GM19240 (cell line): Measurements from ENCODE around the gene CEP135.
"Not testable (repeated sequence)": the region's sequence is repeated elsewhere in the genome, so short reads cannot be mapped to it uniquely, and the experiment has no call there.

Source experiments
- DNase-seq: peaks from one replicate; pipeline ENCODE4 v3.0.0; 2011; ENCODE audit warnings: low spot score; ENCODE audit not compliant: insufficient read length

CEP135 gene

GRCh38 chr4:55948726-55949481 lies at the start of gene CEP135:
Gene CEP135 (plus strand): TSS chr4:55948945. CDS start chr4:55952131, 3,186 bp downstream.
- DNase-seq: peak; percentile 63

GRCh38 chr4:55902677-55903076 lies 46.1 kb upstream of the CEP135 start:
- no peak for DNase-seq

GRCh38 chr4:55903577-55903976 lies 45.2 kb upstream of the CEP135 start:
- DNase-seq: no peak

- no peak for DNase-seq
These were observed 44.2 kb upstream of the CEP135 start for GRCh38 chr4:55904576-55904975.

GRCh38 chr4:55906323-55906722 lies 42.4 kb upstream of the CEP135 start:
- no peak for DNase-seq

- DNase-seq: no peak
These were observed 41.8 kb upstream of the CEP135 start for GRCh38 chr4:55906989-55907388.

GRCh38 chr4:55907469-55907868 lies 41.3 kb upstream of the CEP135 start:
- DNase-seq: no peak

- DNase-seq: no peak
These were observed 38.6 kb upstream of the CEP135 start for GRCh38 chr4:55910140-55910539.

- DNase-seq: no peak
These were observed 36.5 kb upstream of the CEP135 start for GRCh38 chr4:55912249-55912648.

- DNase-seq: no peak
These were observed 28.2 kb upstream of the CEP135 start for GRCh38 chr4:55920571-55920970.

- no peak for DNase-seq
These were observed 27.7 kb upstream of the CEP135 start for GRCh38 chr4:55921093-55921492.

- DNase-seq: no peak
These were observed 23.5 kb upstream of the CEP135 start for GRCh38 chr4:55925241-55925640.

- no peak for DNase-seq
These were observed 22.1 kb upstream of the CEP135 start for GRCh38 chr4:55926610-55927009.

GRCh38 chr4:55927803-55928437 lies 20.8 kb upstream of the CEP135 start:
- DNase-seq: no peak

GRCh38 chr4:55928846-55929245 lies 19.9 kb upstream of the CEP135 start:
- no peak for DNase-seq

GRCh38 chr4:55931043-55931442 lies 17.7 kb upstream of the CEP135 start:
- no peak for DNase-seq

- no peak for DNase-seq
These were observed 16.9 kb upstream of the CEP135 start for GRCh38 chr4:55931833-55932232.

GRCh38 chr4:55932511-55932910 lies 16.2 kb upstream of the CEP135 start:
- DNase-seq: no peak

GRCh38 chr4:55933611-55934010 lies 15.1 kb upstream of the CEP135 start:
- DNase-seq: no peak

GRCh38 chr4:55935907-55936306 lies 12.8 kb upstream of the CEP135 start:
- DNase-seq: not testable (repeated sequence)

GRCh38 chr4:55938481-55938880 lies 10.3 kb upstream of the CEP135 start:
- DNase-seq: no peak

- no peak for DNase-seq
These were observed 9.3 kb upstream of the CEP135 start for GRCh38 chr4:55939421-55939820.

GRCh38 chr4:55941881-55942396 lies 6.8 kb upstream of the CEP135 start:
- DNase-seq: no peak
